ENCODE data around the gene CYRIA. TPM values are rescaled to one million over a fixed set of nuclear protein-coding genes. Genes with fewer than 3 reads are reported as not detected.

The CYRIA gene
- total and polyA plus RNA-seq, 10 of the 15 experiments (the other 5 are each of a cell fraction or from before 2014, with no cell fraction given) = 3.0 to 13.1 (median 8.5) TPM

- TF ChIP-seq STAT1 (conservative IDR thresholded peaks at IDR 0.05) (no peak), NR2C2 (IDR thresholded peaks at IDR 0.05; ENCODE audit: borderline replicate concordance, control insufficient read depth, insufficient read length, low read depth) (no peak), PAX5 (IDR thresholded peaks at IDR 0.05; ENCODE audit: borderline replicate concordance, low read depth, low read length) (no peak), WRNIP1 (IDR thresholded peaks at IDR 0.05; ENCODE audit: borderline replicate concordance, low read depth, low read length) (no peak), MAX (IDR thresholded peaks at IDR 0.05; ENCODE audit: low read depth, low read length) (no peak; the same call in 1 of the 2 replicates), USF2 (IDR thresholded peaks at IDR 0.05; ENCODE audit: borderline replicate concordance, low read depth, low read length) (no peak), ESRRA (IDR thresholded peaks at IDR 0.05; ENCODE audit: low read length) (no peak), ZNF217 (IDR thresholded peaks at IDR 0.05) (no peak; the same call in 1 of the 2 replicates), TCF12 (IDR thresholded peaks at IDR 0.05; ENCODE audit: low read depth, low read length) (no peak), ZNF687 (IDR thresholded peaks at IDR 0.05) (peak; percentile 97), CHD2 (IDR thresholded peaks at IDR 0.05; ENCODE audit: borderline replicate concordance, low read depth, low read length) (no peak), NR2F1 (conservative IDR thresholded peaks at IDR 0.05) (peak; percentile 94), BHLHE40 (IDR thresholded peaks at IDR 0.05; ENCODE audit: borderline replicate concordance in 1 of 2, low read depth in 2 of 2, low read length in 1 of 2) (peak in 1 of 2 experiments; percentile 14; a peak in 1 of 4 replicates), MEF2B (IDR thresholded peaks at IDR 0.05; ENCODE audit: partially characterized antibody, poor library complexity, severe bottlenecking) (peak; percentile 83), POLR2A (IDR thresholded peaks at IDR 0.05; ENCODE audit: low read depth, low read length) (no peak)
- TF ChIP-seq, protein P1, sequence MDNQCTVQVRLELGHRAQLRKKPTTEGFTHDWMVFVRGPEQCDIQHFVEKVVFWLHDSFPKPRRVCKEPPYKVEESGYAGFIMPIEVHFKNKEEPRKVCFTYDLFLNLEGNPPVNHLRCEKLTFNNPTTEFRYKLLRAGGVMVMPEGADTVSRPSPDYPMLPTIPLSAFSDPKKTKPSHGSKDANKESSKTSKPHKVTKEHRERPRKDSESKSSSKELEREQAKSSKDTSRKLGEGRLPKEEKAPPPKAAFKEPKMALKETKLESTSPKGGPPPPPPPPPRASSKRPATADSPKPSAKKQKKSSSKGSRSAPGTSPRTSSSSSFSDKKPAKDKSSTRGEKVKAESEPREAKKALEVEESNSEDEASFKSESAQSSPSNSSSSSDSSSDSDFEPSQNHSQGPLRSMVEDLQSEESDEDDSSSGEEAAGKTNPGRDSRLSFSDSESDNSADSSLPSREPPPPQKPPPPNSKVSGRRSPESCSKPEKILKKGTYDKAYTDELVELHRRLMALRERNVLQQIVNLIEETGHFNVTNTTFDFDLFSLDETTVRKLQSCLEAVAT (IDR thresholded peaks at IDR 0.05) = no peak
- TF ChIP-seq, protein P2, sequence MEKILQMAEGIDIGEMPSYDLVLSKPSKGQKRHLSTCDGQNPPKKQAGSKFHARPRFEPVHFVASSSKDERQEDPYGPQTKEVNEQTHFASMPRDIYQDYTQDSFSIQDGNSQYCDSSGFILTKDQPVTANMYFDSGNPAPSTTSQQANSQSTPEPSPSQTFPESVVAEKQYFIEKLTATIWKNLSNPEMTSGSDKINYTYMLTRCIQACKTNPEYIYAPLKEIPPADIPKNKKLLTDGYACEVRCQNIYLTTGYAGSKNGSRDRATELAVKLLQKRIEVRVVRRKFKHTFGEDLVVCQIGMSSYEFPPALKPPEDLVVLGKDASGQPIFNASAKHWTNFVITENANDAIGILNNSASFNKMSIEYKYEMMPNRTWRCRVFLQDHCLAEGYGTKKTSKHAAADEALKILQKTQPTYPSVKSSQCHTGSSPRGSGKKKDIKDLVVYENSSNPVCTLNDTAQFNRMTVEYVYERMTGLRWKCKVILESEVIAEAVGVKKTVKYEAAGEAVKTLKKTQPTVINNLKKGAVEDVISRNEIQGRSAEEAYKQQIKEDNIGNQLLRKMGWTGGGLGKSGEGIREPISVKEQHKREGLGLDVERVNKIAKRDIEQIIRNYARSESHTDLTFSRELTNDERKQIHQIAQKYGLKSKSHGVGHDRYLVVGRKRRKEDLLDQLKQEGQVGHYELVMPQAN (conservative IDR thresholded peaks at IDR 0.05) = no peak
- TF ChIP-seq, protein P3, sequence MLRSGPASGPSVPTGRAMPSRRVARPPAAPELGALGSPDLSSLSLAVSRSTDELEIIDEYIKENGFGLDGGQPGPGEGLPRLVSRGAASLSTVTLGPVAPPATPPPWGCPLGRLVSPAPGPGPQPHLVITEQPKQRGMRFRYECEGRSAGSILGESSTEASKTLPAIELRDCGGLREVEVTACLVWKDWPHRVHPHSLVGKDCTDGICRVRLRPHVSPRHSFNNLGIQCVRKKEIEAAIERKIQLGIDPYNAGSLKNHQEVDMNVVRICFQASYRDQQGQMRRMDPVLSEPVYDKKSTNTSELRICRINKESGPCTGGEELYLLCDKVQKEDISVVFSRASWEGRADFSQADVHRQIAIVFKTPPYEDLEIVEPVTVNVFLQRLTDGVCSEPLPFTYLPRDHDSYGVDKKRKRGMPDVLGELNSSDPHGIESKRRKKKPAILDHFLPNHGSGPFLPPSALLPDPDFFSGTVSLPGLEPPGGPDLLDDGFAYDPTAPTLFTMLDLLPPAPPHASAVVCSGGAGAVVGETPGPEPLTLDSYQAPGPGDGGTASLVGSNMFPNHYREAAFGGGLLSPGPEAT (IDR thresholded peaks at IDR 0.05; ENCODE audit: low read depth) = peak; percentile 67; the same call in 1 of the 2 replicates
These were observed 10.7 kb downstream of the CYRIA start (continued) for GRCh38 chr2:16654833-16655444.
